GM19397 (cell line): Measurements from ENCODE around the gene ZNF148.
A peak's percentile ranks its signal among the peaks of the same experiment; 100 is the strongest.
"Not testable (repeated sequence)": the region's sequence is repeated elsewhere in the genome, so short reads cannot be mapped to it uniquely, and the experiment has no call there.

Source experiments
- ATAC-seq: cut with Tn5 transposase; IDR thresholded peaks from one replicate; pipeline ENCODE4 v1.9.1; 2021; ENCODE audit warnings: mild to moderate bottlenecking, moderate library complexity; ENCODE audit not compliant: unreplicated experiment

ZNF148 gene

GRCh38 chr3:125374996-125375941 is at the start of gene ZNF148:
ZNF148 (minus strand) TSS chr3:125375325; CDS start chr3:125313640, 61,685 bp downstream.
- peak; percentile 94 for ATAC-seq

- no peak for ATAC-seq
Observed at GRCh38 chr3:125418306-125418705, 43.2 kb upstream of the ZNF148 start.

- ATAC-seq, result no peak
Observed at GRCh38 chr3:125416235-125416634, 41.1 kb upstream of the ZNF148 start.

- ATAC-seq, result no peak
Observed at GRCh38 chr3:125414669-125415068, 39.5 kb upstream of the ZNF148 start.

- ATAC-seq, result no peak
Observed at GRCh38 chr3:125410922-125411321, 35.8 kb upstream of the ZNF148 start.

- ATAC-seq, result no peak
Observed at GRCh38 chr3:125406070-125406469, 30.9 kb upstream of the ZNF148 start.

- ATAC-seq, result not testable (repeated sequence)
Observed at GRCh38 chr3:125405515-125405914, 30.4 kb upstream of the ZNF148 start.

- no peak for ATAC-seq
Observed at GRCh38 chr3:125403789-125404188, 28.7 kb upstream of the ZNF148 start.

GRCh38 chr3:125402639-125403038 is 27.5 kb upstream of the ZNF148 start:
- no peak for ATAC-seq

- no peak for ATAC-seq
Observed at GRCh38 chr3:125401402-125401801, 26.3 kb upstream of the ZNF148 start.

GRCh38 chr3:125398952-125399351 is 23.8 kb upstream of the ZNF148 start:
- no peak for ATAC-seq

GRCh38 chr3:125395091-125395490 is 20.0 kb upstream of the ZNF148 start:
- no peak for ATAC-seq

- ATAC-seq, result no peak
Observed at GRCh38 chr3:125394406-125394805, 19.3 kb upstream of the ZNF148 start.

- ATAC-seq, result no peak
Observed at GRCh38 chr3:125389282-125389681, 14.2 kb upstream of the ZNF148 start.

GRCh38 chr3:125388369-125388768 is 13.2 kb upstream of the ZNF148 start:
- not testable (repeated sequence) for ATAC-seq

- ATAC-seq, result no peak
Observed at GRCh38 chr3:125386811-125387210, 11.7 kb upstream of the ZNF148 start.

- ATAC-seq, result no peak
Observed at GRCh38 chr3:125383744-125384143, 8.6 kb upstream of the ZNF148 start.

- no peak for ATAC-seq
Observed at GRCh38 chr3:125382298-125382697, 7.2 kb upstream of the ZNF148 start.

GRCh38 chr3:125381743-125382142 is 6.6 kb upstream of the ZNF148 start:
- no peak for ATAC-seq

GRCh38 chr3:125381314-125381713 is 6.2 kb upstream of the ZNF148 start:
- no peak for ATAC-seq

- no peak for ATAC-seq
Observed at GRCh38 chr3:125379483-125379882, 4.4 kb upstream of the ZNF148 start.

- no peak for ATAC-seq
Observed at GRCh38 chr3:125378762-125379161, 3.6 kb upstream of the ZNF148 start.
